Progenitor cell of endocrine pancreas (in vitro differentiated cells): ENCODE data around the gene CAMSAP1. TPM values are rescaled to one million over a fixed set of nuclear protein-coding genes. Genes with fewer than 3 reads are reported as not detected.

Source experiments
- DNase-seq: peaks from one replicate; pipeline ENCODE4 v3.0.0; 2021; ENCODE audit warnings: low spot score; ENCODE audit not compliant: unreplicated experiment
- H3K27ac Mint-ChIP-seq: 2 replicates; pipeline ENCODE4 v1.8.0; 2021; ENCODE audit warnings: mild to moderate bottlenecking, moderate library complexity, mixed read lengths
- H3K27me3 Mint-ChIP-seq: 2 replicates; pipeline ENCODE4 v1.8.0; 2021; ENCODE audit warnings: mixed read lengths
- H3K36me3 Mint-ChIP-seq: 2 replicates; pipeline ENCODE4 v1.8.0; 2022; ENCODE audit warnings: mixed read lengths; ENCODE audit not compliant: insufficient read depth
- H3K4me1 Mint-ChIP-seq: 2 replicates; pipeline ENCODE4 v1.8.0; 2021; ENCODE audit warnings: low read depth, mixed read lengths
- H3K4me3 Mint-ChIP-seq: 2 replicates; pipeline ENCODE4 v1.8.0; 2021; ENCODE audit warnings: low read depth, mild to moderate bottlenecking, moderate library complexity, mixed read lengths
- H3K9me3 Mint-ChIP-seq: 2 replicates; pipeline ENCODE4 v1.8.0; 2021; ENCODE audit warnings: low read depth, mixed read lengths
- long read RNA-seq: library from polyadenylated mRNA; unstranded; transcript quantifications from one replicate; pipeline ENCODE4 v2.0.0, GENCODE V29; 2020
- total RNA-seq: library from RNA; stranded (reverse); gene quantifications from 2 replicates; pipeline ENCODE4 v1.2.1, GENCODE V29; 2021
- TF ChIP-seq, protein P1 (sequence below): fragments of 200-600 bp; sonication (generic); IDR thresholded peaks from one replicate; pipeline ENCODE4 v1.5.0; 2021; ENCODE audit warnings: antibody characterized with exemption, mild to moderate bottlenecking; ENCODE audit not compliant: unreplicated experiment

The CAMSAP1 gene, protein sequence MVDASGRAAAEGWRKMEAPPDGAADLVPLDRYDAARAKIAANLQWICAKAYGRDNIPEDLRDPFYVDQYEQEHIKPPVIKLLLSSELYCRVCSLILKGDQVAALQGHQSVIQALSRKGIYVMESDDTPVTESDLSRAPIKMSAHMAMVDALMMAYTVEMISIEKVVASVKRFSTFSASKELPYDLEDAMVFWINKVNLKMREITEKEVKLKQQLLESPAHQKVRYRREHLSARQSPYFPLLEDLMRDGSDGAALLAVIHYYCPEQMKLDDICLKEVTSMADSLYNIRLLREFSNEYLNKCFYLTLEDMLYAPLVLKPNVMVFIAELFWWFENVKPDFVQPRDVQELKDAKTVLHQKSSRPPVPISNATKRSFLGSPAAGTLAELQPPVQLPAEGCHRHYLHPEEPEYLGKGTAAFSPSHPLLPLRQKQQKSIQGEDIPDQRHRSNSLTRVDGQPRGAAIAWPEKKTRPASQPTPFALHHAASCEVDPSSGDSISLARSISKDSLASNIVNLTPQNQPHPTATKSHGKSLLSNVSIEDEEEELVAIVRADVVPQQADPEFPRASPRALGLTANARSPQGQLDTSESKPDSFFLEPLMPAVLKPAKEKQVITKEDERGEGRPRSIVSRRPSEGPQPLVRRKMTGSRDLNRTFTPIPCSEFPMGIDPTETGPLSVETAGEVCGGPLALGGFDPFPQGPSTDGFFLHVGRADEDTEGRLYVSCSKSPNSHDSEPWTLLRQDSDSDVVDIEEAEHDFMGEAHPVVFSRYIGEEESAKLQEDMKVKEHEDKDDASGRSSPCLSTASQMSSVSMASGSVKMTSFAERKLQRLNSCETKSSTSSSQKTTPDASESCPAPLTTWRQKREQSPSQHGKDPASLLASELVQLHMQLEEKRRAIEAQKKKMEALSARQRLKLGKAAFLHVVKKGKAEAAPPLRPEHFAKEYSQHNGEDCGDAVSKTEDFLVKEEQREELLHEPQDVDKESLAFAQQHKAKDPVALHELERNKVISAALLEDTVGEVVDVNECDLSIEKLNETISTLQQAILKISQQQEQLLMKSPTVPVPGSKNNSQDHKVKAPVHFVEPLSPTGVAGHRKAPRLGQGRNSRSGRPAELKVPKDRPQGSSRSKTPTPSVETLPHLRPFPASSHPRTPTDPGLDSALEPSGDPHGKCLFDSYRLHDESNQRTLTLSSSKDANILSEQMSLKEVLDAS (N-terminal part only)
- total RNA-seq: 80.6 and 82.2 TPM in 2 replicates
- long read RNA-seq, partial matches to known transcripts: 32 of 39 reads
- long read RNA-seq, other reads (novel, unspliced or antisense): 3 of 39 reads

DNA sequence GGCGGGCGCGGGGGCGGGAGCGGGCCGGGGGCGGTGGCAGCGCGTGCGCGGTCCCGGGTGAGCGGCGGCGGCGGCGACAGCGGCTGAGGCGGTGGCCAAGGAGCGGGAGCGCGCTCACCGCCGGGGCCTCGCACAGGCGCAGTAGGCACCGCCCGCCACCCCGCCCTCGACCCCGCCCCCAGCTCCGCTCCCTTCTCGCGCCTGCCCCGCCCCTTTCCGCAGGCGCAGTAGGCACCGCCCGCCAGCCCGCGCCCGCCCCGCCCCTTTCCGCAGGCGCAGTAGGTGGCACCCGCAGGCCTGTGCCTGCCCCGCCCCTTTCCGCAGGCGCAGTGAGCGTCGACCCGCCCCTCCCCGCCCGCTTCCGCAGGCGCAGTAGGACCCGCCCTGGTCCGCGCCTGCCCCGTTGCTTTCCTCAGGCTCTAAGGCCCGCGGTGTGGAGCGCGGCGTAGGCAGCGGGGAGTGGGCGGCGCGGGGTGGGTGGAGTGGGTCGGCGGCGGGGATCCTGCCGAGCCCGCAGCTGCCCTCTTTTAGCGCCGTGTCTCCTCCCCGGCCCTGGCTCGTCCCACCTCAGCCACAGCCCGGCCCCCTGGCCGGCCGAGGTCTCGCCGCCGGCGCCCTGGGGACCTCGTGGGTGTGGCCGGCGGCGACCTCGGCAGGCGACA, at the start of gene CAMSAP1:
CAMSAP1 (minus strand) TSS at position 116 of the 662 bp plus-strand sequence. CDS start 387 bp downstream, outside the sequence.
- TF ChIP-seq, protein P1, sequence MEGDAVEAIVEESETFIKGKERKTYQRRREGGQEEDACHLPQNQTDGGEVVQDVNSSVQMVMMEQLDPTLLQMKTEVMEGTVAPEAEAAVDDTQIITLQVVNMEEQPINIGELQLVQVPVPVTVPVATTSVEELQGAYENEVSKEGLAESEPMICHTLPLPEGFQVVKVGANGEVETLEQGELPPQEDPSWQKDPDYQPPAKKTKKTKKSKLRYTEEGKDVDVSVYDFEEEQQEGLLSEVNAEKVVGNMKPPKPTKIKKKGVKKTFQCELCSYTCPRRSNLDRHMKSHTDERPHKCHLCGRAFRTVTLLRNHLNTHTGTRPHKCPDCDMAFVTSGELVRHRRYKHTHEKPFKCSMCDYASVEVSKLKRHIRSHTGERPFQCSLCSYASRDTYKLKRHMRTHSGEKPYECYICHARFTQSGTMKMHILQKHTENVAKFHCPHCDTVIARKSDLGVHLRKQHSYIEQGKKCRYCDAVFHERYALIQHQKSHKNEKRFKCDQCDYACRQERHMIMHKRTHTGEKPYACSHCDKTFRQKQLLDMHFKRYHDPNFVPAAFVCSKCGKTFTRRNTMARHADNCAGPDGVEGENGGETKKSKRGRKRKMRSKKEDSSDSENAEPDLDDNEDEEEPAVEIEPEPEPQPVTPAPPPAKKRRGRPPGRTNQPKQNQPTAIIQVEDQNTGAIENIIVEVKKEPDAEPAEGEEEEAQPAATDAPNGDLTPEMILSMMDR: no peak
- Mint-ChIP-seq H3K4me1 (peaks cover 32% of the 10 kb centered on the region), H3K27me3 (no peaks in the 10 kb centered on the region), H3K27ac (peak within 1 kb of the TSS; percentile 96), H3K36me3 (peaks cover 48% of the 10 kb centered on the region), H3K9me3 (peaks cover 17% of the 10 kb centered on the region), H3K4me3 (peak within 1 kb of the TSS; percentile 90)
- peak; percentile 95 for DNase-seq

DNA sequence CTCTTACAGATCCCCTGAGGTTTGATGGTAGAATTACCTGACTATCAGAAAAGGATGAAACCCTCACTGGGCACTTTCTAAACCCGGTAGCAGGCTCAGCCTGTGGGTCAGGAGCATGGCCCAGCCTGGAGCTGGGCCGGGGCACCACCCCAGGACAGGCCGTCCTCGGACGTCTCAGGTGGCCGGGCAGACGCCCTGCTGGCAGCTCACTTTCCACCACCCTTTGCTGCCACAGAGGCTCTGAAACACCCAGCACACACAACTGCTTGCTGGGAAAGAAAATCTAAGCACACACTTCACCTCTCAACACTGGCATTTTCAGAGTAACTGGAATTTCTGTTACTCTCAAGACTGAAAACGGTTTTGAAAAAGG, 49.4 kb upstream of the CAMSAP1 start:
- Mint-ChIP-seq H3K36me3 (peaks cover 3% of the 10 kb centered on the region), H3K27ac (no peak overlapping the region), H3K9me3 (no peaks in the 10 kb centered on the region), H3K4me1 (peaks cover 14% of the 10 kb centered on the region), H3K4me3 (no peak overlapping the region), H3K27me3 (no peaks in the 10 kb centered on the region)
- DNase-seq: no peak
- TF ChIP-seq, protein P1: no peak

DNA sequence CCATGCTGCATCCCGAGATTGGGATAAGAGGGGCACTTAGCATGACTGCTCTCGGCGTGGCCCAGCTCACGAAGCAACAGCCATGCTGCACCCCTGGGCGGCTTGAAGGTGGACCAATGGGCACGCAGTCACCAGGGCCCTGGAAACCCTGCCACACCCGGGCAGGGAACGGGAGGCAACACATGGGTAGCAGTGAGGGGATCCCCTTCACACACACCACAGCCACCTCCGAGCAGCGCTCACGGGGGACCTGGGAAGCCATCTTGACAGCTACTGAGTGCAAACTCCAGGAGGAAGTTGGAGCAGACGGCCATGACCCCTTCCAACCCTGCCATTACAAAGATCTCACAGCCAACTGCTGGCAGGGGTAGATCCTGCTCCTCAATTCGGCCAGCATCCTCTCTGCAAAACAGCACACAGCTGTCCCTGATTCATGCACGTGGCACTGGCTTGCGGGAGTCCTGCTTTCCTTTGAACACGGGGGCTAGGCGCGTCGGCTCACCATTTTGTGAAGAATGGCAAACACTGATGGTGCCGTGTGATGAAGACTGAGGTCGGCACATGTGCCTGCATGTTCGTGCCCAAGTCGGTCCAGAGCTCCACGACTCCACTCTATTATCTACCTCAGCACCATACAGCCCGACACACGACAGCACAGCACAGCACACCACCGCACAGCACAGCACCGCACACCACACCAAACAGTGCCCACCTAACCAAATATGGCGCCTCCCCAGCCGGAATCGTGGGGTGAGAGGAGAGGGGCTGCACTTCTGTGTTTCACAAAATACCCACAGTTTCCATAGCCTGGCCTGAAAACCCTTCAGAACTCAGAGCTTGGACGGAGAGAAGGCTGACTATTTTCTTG, 48.8 kb upstream of the CAMSAP1 start:
- Mint-ChIP-seq H3K4me1 (peaks cover 11% of the 10 kb centered on the region), H3K27ac (no peak overlapping the region), H3K27me3 (no peaks in the 10 kb centered on the region), H3K4me3 (no peak overlapping the region), H3K9me3 (no peaks in the 10 kb centered on the region), H3K36me3 (peaks cover 3% of the 10 kb centered on the region)
- TF ChIP-seq, protein P1: no peak
- DNase-seq: no peak

DNA sequence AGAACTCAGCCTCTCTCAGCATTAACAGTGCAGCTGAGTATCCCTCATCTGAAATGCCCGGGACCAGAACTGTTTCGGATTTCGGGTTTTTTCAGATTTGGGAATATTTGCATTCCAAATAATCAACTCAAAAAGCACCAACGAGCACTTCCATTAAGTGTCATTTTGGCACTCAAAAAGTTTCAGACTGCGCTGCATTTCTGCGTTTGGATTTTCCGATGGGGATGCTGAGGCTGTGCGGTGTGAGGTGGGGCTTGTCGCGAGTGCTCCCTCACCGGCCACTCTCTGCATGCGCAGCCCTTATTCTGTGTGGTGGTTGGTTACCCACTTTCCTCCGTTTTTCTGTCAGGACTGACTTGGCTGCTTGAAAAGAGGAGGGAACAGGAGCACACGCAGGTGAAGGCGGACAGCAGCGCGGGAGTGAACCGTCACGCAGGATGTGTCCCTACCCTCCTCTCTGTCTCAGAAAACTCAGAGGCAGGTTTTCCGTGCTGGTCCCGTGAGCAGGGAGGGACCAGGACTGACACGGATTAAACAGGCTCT, 45.4 kb upstream of the CAMSAP1 start:
- DNase-seq: no peak
- peaks cover 8% of the 10 kb centered on the region for H3K4me1 Mint-ChIP-seq

More for the DNA sequence above, 45.4 kb upstream of the CAMSAP1 start:
- no peak overlapping the region for H3K4me3 Mint-ChIP-seq
- H3K9me3 Mint-ChIP-seq: no peaks in the 10 kb centered on the region
- H3K27me3 Mint-ChIP-seq: no peaks in the 10 kb centered on the region
- H3K27ac Mint-ChIP-seq: no peak overlapping the region
- H3K36me3 Mint-ChIP-seq: peaks cover 13% of the 10 kb centered on the region
- TF ChIP-seq, protein P1: no peak
